Astrocyte (in vitro differentiated cells and primary cell): ENCODE data around the gene ITGB8. TPM values are rescaled to one million over a fixed set of nuclear protein-coding genes. Genes with fewer than 3 reads are reported as not detected.

Experiments
- DNase-seq: peaks from one replicate; pipeline ENCODE4 v3.0.0-alpha.2; 2010; ENCODE audit warnings: low read depth
- FAIRE-seq: peaks from 2 replicates; lab custom pipeline; 2011; peaks lifted over from hg19 to GRCh38; lab: Jason Lieb, UNC
- H2AFZ ChIP-seq: 2 replicates; pipeline ENCODE4 v1.6.0; 2012; ENCODE audit warnings: low read depth, low read length, inconsistent platforms
- H3K27ac ChIP-seq: 2 replicates; pipeline ENCODE4 v1.5.1; 2011; ENCODE audit warnings: low read depth, low read length, inconsistent platforms
- H3K27me3 ChIP-seq: 2 replicates; pipeline ENCODE4 v1.6.0; 2011; ENCODE audit warnings: low read length, inconsistent platforms; ENCODE audit not compliant: insufficient read depth
- H3K36me3 ChIP-seq: 2 replicates; pipeline ENCODE4 v1.5.1; 2011; ENCODE audit warnings: low read length, inconsistent platforms; ENCODE audit not compliant: insufficient read depth
- H3K4me1 ChIP-seq: 2 replicates; pipeline ENCODE4 v1.5.1; 2011; ENCODE audit warnings: low read length, inconsistent platforms; ENCODE audit not compliant: insufficient read depth
- H3K4me2 ChIP-seq: 2 replicates; pipeline ENCODE4 v1.6.0; 2012; ENCODE audit warnings: low read length, inconsistent platforms
- H3K4me3 ChIP-seq: 2 replicates; pipeline ENCODE4 v1.5.1; 2011; ENCODE audit warnings: low read depth, mild to moderate bottlenecking, low read length, inconsistent platforms; ENCODE audit not compliant: insufficient read depth
- H3K79me2 ChIP-seq: 2 replicates; pipeline ENCODE4 v1.6.0; 2012; ENCODE audit warnings: mild to moderate bottlenecking, low read length, inconsistent platforms; ENCODE audit not compliant: insufficient read depth
- H3K9ac ChIP-seq: 2 replicates; pipeline ENCODE4 v1.6.0; 2012; ENCODE audit warnings: mild to moderate bottlenecking, low read length, inconsistent platforms
- H3K9me3 ChIP-seq: 2 replicates; pipeline ENCODE4 v1.5.1; 2012; ENCODE audit warnings: low read depth, mild to moderate bottlenecking, low read length, inconsistent platforms; ENCODE audit not compliant: insufficient read depth
- H4K20me1 ChIP-seq: 2 replicates; pipeline ENCODE4 v1.6.0; 2012; ENCODE audit warnings: low read length, inconsistent platforms; ENCODE audit not compliant: insufficient read depth
- H3K27ac Mint-ChIP-seq: one replicate; pipeline ENCODE4 v1.8.0; 2021; ENCODE audit warnings: mild to moderate bottlenecking, mixed read lengths; ENCODE audit not compliant: unreplicated experiment
- H3K27me3 Mint-ChIP-seq: one replicate; pipeline ENCODE4 v1.8.0; 2021; ENCODE audit warnings: low read depth, mixed read lengths; ENCODE audit not compliant: unreplicated experiment
- H3K36me3 Mint-ChIP-seq: one replicate; pipeline ENCODE4 v1.8.0; 2021; ENCODE audit warnings: low read depth, mixed read lengths; ENCODE audit not compliant: unreplicated experiment
- H3K4me1 Mint-ChIP-seq: one replicate; pipeline ENCODE4 v1.8.0; 2021; ENCODE audit warnings: low read depth, mixed read lengths; ENCODE audit not compliant: unreplicated experiment
- H3K4me3 Mint-ChIP-seq: one replicate; pipeline ENCODE4 v1.8.0; 2021; ENCODE audit warnings: mild to moderate bottlenecking, moderate library complexity, mixed read lengths; ENCODE audit not compliant: unreplicated experiment
- H3K9me3 Mint-ChIP-seq: one replicate; pipeline ENCODE4 v1.8.0; 2021; ENCODE audit warnings: mild to moderate bottlenecking, mixed read lengths; ENCODE audit not compliant: unreplicated experiment
- CTCF ChIP-seq: IDR thresholded peaks from 2 replicates; pipeline ENCODE4 v1.5.1; 2011; ENCODE audit warnings: low read depth, mild to moderate bottlenecking, inconsistent platforms, low read length, moderate library complexity; ENCODE audit not compliant: insufficient read depth
- EZH2 ChIP-seq: IDR thresholded peaks from 2 replicates; pipeline ENCODE4 v1.6.1; 2012; ENCODE audit warnings: mild to moderate bottlenecking, low read length, inconsistent platforms; ENCODE audit not compliant: insufficient read depth
- total RNA-seq: library from RNA; stranded (reverse); gene quantifications from 2 replicates; pipeline ENCODE4 v1.2.1, GENCODE V29; 2021

ITGB8 gene
- total RNA-seq, 1 donor from 2014 or later, result 10.8 TPM

GRCh38 chr7:20358106-20358505 is 27.4 kb downstream of the ITGB8 start:
- no peak overlapping the region for H2AFZ ChIP-seq
- TF ChIP-seq CTCF (no peak), EZH2 (no peak)
- FAIRE-seq, result no peak
- no peak for DNase-seq
- H3K9me3 ChIP-seq, result no peaks in the 10 kb centered on the region
- peaks cover 24% of the 10 kb centered on the region for H3K79me2 ChIP-seq
- no peaks in the 10 kb centered on the region for H3K36me3 ChIP-seq
- Mint-ChIP-seq H3K27me3 (no peaks in the 10 kb centered on the region), H3K4me1 (peaks cover 13% of the 10 kb centered on the region), H3K9me3 (no peaks in the 10 kb centered on the region), H3K27ac (no peak overlapping the region), H3K4me3 (no peak overlapping the region), H3K36me3 (no peaks in the 10 kb centered on the region)
- H3K27ac ChIP-seq, result no peak overlapping the region
- H4K20me1 ChIP-seq, result no peaks in the 10 kb centered on the region
- no peaks in the 10 kb centered on the region for H3K27me3 ChIP-seq
- no peak overlapping the region for H3K4me2 ChIP-seq
- no peak overlapping the region for H3K9ac ChIP-seq
- H3K4me3 ChIP-seq, result no peak overlapping the region
- H3K4me1 ChIP-seq, result no peaks in the 10 kb centered on the region

- Mint-ChIP-seq H3K9me3 (no peaks in the 10 kb centered on the region), H3K4me1 (peaks cover 13% of the 10 kb centered on the region)
These were observed 28.1 kb downstream of the ITGB8 start for GRCh38 chr7:20358762-20359282.

More at GRCh38 chr7:20358762-20359282, 28.1 kb downstream of the ITGB8 start:
- DNase-seq, result no peak
- Mint-ChIP-seq H3K36me3 (no peaks in the 10 kb centered on the region), H3K4me3 (no peak overlapping the region), H3K27ac (no peak overlapping the region), H3K27me3 (no peaks in the 10 kb centered on the region)
- peaks cover 24% of the 10 kb centered on the region for H3K79me2 ChIP-seq
- H3K4me1 ChIP-seq, result no peaks in the 10 kb centered on the region
- no peak overlapping the region for H3K27ac ChIP-seq
- no peak for FAIRE-seq
- no peak overlapping the region for H2AFZ ChIP-seq
- H3K4me3 ChIP-seq, result no peak overlapping the region
- H4K20me1 ChIP-seq, result no peaks in the 10 kb centered on the region
- TF ChIP-seq CTCF (no peak), EZH2 (no peak)
- no peak overlapping the region for H3K9ac ChIP-seq
- H3K9me3 ChIP-seq, result no peaks in the 10 kb centered on the region
- no peak overlapping the region for H3K4me2 ChIP-seq
- H3K36me3 ChIP-seq, result no peaks in the 10 kb centered on the region
- no peaks in the 10 kb centered on the region for H3K27me3 ChIP-seq
